ENCODE data around the gene TWIST2.

DNA sequence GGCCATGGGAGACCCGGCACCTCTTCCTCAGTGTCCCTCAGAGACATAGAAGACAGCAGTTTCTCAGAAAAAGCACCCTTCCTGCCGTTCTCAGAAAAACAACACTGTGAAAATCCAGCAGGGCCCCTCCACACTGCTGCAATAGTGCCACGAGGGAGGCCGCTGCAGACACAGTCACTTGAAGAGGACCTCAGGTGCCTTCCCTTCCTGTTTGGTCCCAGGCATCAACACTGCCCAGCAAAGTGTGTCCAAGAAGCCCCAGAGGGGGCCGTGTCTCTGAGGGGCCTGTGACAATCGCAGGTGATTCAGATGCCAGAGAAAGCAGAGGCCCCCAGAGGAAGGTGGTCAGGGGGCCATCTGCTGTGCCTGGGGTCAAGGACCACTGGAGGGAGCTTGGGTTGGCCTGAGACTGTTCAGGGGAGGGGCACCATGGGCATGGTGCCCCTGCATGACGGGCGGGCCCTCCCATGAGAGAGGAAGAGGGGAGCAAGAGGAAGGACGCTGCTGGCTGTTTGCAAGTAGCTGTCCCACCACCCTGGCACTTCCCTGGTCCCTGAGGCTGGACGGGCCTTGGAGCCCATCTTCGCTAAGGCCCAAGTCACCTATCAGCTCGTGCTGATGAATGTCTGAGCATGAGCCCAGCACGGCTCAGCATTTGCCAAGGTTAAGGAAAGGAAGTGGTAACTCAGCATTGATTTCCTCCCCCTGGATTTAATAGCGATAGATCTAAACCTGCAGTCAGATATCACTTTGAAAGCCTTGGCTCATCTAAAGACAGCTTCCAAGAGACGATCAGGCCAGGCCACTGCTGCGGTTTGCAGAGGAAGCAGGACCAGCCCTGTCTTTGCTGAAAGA is 9.1 kb downstream of the TWIST2 start:
- TF ChIP-seq POLR2AphosphoS5 (IDR thresholded peaks at IDR 0.05), result no peak
- TF ChIP-seq, protein P1, sequence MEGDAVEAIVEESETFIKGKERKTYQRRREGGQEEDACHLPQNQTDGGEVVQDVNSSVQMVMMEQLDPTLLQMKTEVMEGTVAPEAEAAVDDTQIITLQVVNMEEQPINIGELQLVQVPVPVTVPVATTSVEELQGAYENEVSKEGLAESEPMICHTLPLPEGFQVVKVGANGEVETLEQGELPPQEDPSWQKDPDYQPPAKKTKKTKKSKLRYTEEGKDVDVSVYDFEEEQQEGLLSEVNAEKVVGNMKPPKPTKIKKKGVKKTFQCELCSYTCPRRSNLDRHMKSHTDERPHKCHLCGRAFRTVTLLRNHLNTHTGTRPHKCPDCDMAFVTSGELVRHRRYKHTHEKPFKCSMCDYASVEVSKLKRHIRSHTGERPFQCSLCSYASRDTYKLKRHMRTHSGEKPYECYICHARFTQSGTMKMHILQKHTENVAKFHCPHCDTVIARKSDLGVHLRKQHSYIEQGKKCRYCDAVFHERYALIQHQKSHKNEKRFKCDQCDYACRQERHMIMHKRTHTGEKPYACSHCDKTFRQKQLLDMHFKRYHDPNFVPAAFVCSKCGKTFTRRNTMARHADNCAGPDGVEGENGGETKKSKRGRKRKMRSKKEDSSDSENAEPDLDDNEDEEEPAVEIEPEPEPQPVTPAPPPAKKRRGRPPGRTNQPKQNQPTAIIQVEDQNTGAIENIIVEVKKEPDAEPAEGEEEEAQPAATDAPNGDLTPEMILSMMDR (IDR thresholded peaks at IDR 0.05), result no peak

Measured in prostate gland (tissue), 2 donors.